GM18517 (cell line): ENCODE results near the gene WDR59.
"Not testable (repeated sequence)": the region's sequence is repeated elsewhere in the genome, so short reads cannot be mapped to it uniquely, and the experiment has no call there.

Experiments
- ATAC-seq: cut with Tn5 transposase; IDR thresholded peaks from one replicate; pipeline ENCODE4 v1.9.1; 2021; ENCODE audit warnings: mild to moderate bottlenecking, moderate library complexity; ENCODE audit not compliant: unreplicated experiment

The WDR59 gene

GRCh38 chr16:74868501-74868900 is 116.4 kb downstream of the WDR59 start:
- ATAC-seq = no peak

- ATAC-seq = no peak
These were observed 116.9 kb downstream of the WDR59 start for GRCh38 chr16:74868035-74868434.

GRCh38 chr16:74867281-74867849 is 117.6 kb downstream of the WDR59 start:
- no peak for ATAC-seq

GRCh38 chr16:74865922-74866598 is 118.9 kb downstream of the WDR59 start:
- no peak for ATAC-seq

- peak; percentile 67 for ATAC-seq
These were observed 122.1 kb downstream of the WDR59 start for GRCh38 chr16:74862743-74863244.

- ATAC-seq = no peak
These were observed 132.4 kb downstream of the WDR59 start for GRCh38 chr16:74852500-74852875.

GRCh38 chr16:74850027-74850426 is 134.9 kb downstream of the WDR59 start:
- no peak for ATAC-seq

- ATAC-seq = no peak
These were observed 137.7 kb downstream of the WDR59 start for GRCh38 chr16:74847202-74847601.

GRCh38 chr16:74846714-74847113 is 138.2 kb downstream of the WDR59 start:
- no peak for ATAC-seq

GRCh38 chr16:74844041-74844980 is 140.6 kb downstream of the WDR59 start:
- ATAC-seq = no peak

GRCh38 chr16:74843381-74844035 is 141.4 kb downstream of the WDR59 start:
- not testable (repeated sequence) for ATAC-seq

GRCh38 chr16:74842413-74842812 is 142.5 kb downstream of the WDR59 start:
- ATAC-seq = no peak

GRCh38 chr16:74841904-74842303 is 143.0 kb downstream of the WDR59 start:
- ATAC-seq = no peak

- ATAC-seq = no peak
These were observed 143.5 kb downstream of the WDR59 start for GRCh38 chr16:74841469-74841868.

- ATAC-seq = no peak
These were observed 147.9 kb downstream of the WDR59 start for GRCh38 chr16:74837056-74837455.

GRCh38 chr16:74836111-74836671 is 148.7 kb downstream of the WDR59 start:
- no peak for ATAC-seq

- ATAC-seq = no peak
These were observed 152.7 kb downstream of the WDR59 start for GRCh38 chr16:74832228-74832627.

GRCh38 chr16:74831467-74831866 is 153.5 kb downstream of the WDR59 start:
- no peak for ATAC-seq

- no peak for ATAC-seq
These were observed 154.3 kb downstream of the WDR59 start for GRCh38 chr16:74830648-74831047.

- no peak for ATAC-seq
These were observed 155.3 kb downstream of the WDR59 start for GRCh38 chr16:74829637-74830036.

GRCh38 chr16:74825941-74826340 is 159.0 kb downstream of the WDR59 start:
- no peak for ATAC-seq
